HG03378 (cell line): ENCODE data around the gene DRGX.
A peak's percentile ranks its signal among the peaks of the same experiment; 100 is the strongest.

Experiments
- ATAC-seq: cut with Tn5 transposase; IDR thresholded peaks from one replicate; pipeline ENCODE4 v1.9.1; 2021; ENCODE audit warnings: mild to moderate bottlenecking, moderate library complexity; ENCODE audit not compliant: unreplicated experiment

DRGX gene

GRCh38 chr10:49363309-49364031, 32.4 kb downstream of the DRGX start:
- no peak for ATAC-seq

- ATAC-seq = peak; percentile 95
These were observed 33.2 kb downstream of the DRGX start for GRCh38 chr10:49362596-49363260.

GRCh38 chr10:49361735-49362568, 33.9 kb downstream of the DRGX start:
- no peak for ATAC-seq

GRCh38 chr10:49361178-49361554, 34.7 kb downstream of the DRGX start:
- no peak for ATAC-seq

- no peak for ATAC-seq
These were observed 35.4 kb downstream of the DRGX start for GRCh38 chr10:49360271-49361177.

GRCh38 chr10:49359349-49360270, 36.3 kb downstream of the DRGX start:
- no peak for ATAC-seq

GRCh38 chr10:49357910-49358309, 38.0 kb downstream of the DRGX start:
- no peak for ATAC-seq

GRCh38 chr10:49356944-49357343, 38.9 kb downstream of the DRGX start:
- ATAC-seq = peak; percentile 64

- no peak for ATAC-seq
These were observed 39.7 kb downstream of the DRGX start for GRCh38 chr10:49356181-49356580.

- no peak for ATAC-seq
These were observed 40.7 kb downstream of the DRGX start for GRCh38 chr10:49355221-49355620.

- no peak for ATAC-seq
These were observed 41.3 kb downstream of the DRGX start for GRCh38 chr10:49354593-49354992.

- no peak for ATAC-seq
These were observed 41.9 kb downstream of the DRGX start for GRCh38 chr10:49353895-49354566.

GRCh38 chr10:49353026-49353894, 42.6 kb downstream of the DRGX start:
- ATAC-seq = no peak

GRCh38 chr10:49352323-49352722, 43.6 kb downstream of the DRGX start:
- ATAC-seq = no peak

- ATAC-seq = no peak
These were observed 44.2 kb downstream of the DRGX start for GRCh38 chr10:49351669-49352068.

GRCh38 chr10:49350846-49351532, 44.9 kb downstream of the DRGX start:
- ATAC-seq = no peak

GRCh38 chr10:49350138-49350537, 45.8 kb downstream of the DRGX start:
- ATAC-seq = no peak

GRCh38 chr10:49349390-49349789, 46.5 kb downstream of the DRGX start:
- ATAC-seq = no peak
